Rectal smooth muscle tissue (tissue), 1 donor: ENCODE data around the gene CCDC57.

Experiments used
- H3K27ac ChIP-seq: one replicate; pipeline ENCODE4 v1.7.0; 2013; ENCODE audit warnings: low read depth, low read length, inconsistent platforms
- H3K27me3 ChIP-seq: one replicate; pipeline ENCODE4 v1.7.0; 2013; ENCODE audit warnings: low read length; ENCODE audit not compliant: control insufficient read depth, insufficient read depth
- H3K36me3 ChIP-seq: one replicate; pipeline ENCODE4 v1.7.0; 2013; ENCODE audit warnings: low read length; ENCODE audit not compliant: control insufficient read depth, insufficient read depth
- H3K4me1 ChIP-seq: one replicate; pipeline ENCODE4 v1.7.0; 2013; ENCODE audit warnings: low read length; ENCODE audit not compliant: control insufficient read depth, insufficient read depth
- H3K4me3 ChIP-seq: one replicate; pipeline ENCODE4 v1.7.0; 2013; ENCODE audit warnings: low read length
- H3K9ac ChIP-seq: one replicate; pipeline ENCODE4 v1.7.0; 2013; ENCODE audit warnings: low read length

Gene CCDC57

GRCh38 chr17:82083533-82084359 lies 128.9 kb downstream of the CCDC57 start:
- no peak overlapping the region for H3K4me3 ChIP-seq
- H3K36me3 ChIP-seq = peaks cover 26% of the 10 kb centered on the region
- H3K9ac ChIP-seq = no peak overlapping the region
- no peaks in the 10 kb centered on the region for H3K27me3 ChIP-seq
- H3K27ac ChIP-seq = no peak overlapping the region
- no peaks in the 10 kb centered on the region for H3K4me1 ChIP-seq

- H3K4me3 ChIP-seq = no peak overlapping the region
- H3K4me1 ChIP-seq = no peaks in the 10 kb centered on the region
- no peak overlapping the region for H3K27ac ChIP-seq
- H3K36me3 ChIP-seq = peaks cover 19% of the 10 kb centered on the region
- no peaks in the 10 kb centered on the region for H3K27me3 ChIP-seq
- no peak overlapping the region for H3K9ac ChIP-seq
Measured at GRCh38 chr17:82083009-82083408, 129.6 kb downstream of the CCDC57 start.

GRCh38 chr17:82082456-82082855 lies 130.2 kb downstream of the CCDC57 start:
- no peak overlapping the region for H3K4me3 ChIP-seq
- H3K36me3 ChIP-seq = peaks cover 18% of the 10 kb centered on the region
- H3K27me3 ChIP-seq = no peaks in the 10 kb centered on the region
- no peak overlapping the region for H3K27ac ChIP-seq
- no peak overlapping the region for H3K9ac ChIP-seq
- H3K4me1 ChIP-seq = no peaks in the 10 kb centered on the region

GRCh38 chr17:82081966-82082365 lies 130.7 kb downstream of the CCDC57 start:
- H3K4me3 ChIP-seq = no peak overlapping the region
- H3K36me3 ChIP-seq = peaks cover 15% of the 10 kb centered on the region
- H3K9ac ChIP-seq = no peak overlapping the region
- H3K4me1 ChIP-seq = no peaks in the 10 kb centered on the region
- no peak overlapping the region for H3K27ac ChIP-seq
- H3K27me3 ChIP-seq = no peaks in the 10 kb centered on the region

GRCh38 chr17:82081546-82081945 lies 131.1 kb downstream of the CCDC57 start:
- Histone ChIP-seq H3K36me3 (peaks cover 15% of the 10 kb centered on the region), H3K27ac (no peak overlapping the region), H3K4me3 (no peak overlapping the region)

GRCh38 chr17:82080789-82081464 lies 131.7 kb downstream of the CCDC57 start:
- Histone ChIP-seq H3K4me1 (no peaks in the 10 kb centered on the region), H3K4me3 (no peak overlapping the region), H3K36me3 (peaks cover 15% of the 10 kb centered on the region), H3K27ac (no peak overlapping the region), H3K27me3 (no peaks in the 10 kb centered on the region), H3K9ac (no peak overlapping the region)

More at GRCh38 chr17:82081546-82081945, 131.1 kb downstream of the CCDC57 start:
- Histone ChIP-seq H3K27me3 (no peaks in the 10 kb centered on the region), H3K9ac (no peak overlapping the region), H3K4me1 (no peaks in the 10 kb centered on the region)

- Histone ChIP-seq H3K27ac (no peak overlapping the region), H3K9ac (no peak overlapping the region), H3K4me1 (no peaks in the 10 kb centered on the region), H3K27me3 (no peaks in the 10 kb centered on the region), H3K36me3 (peaks cover 14% of the 10 kb centered on the region), H3K4me3 (no peak overlapping the region)
Measured at GRCh38 chr17:82080048-82080788, 132.4 kb downstream of the CCDC57 start.

GRCh38 chr17:82079001-82079677 lies 133.5 kb downstream of the CCDC57 start:
- Histone ChIP-seq H3K27me3 (no peaks in the 10 kb centered on the region), H3K4me1 (no peaks in the 10 kb centered on the region), H3K4me3 (no peak overlapping the region), H3K9ac (no peak overlapping the region), H3K36me3 (peaks cover 10% of the 10 kb centered on the region), H3K27ac (no peak overlapping the region)

GRCh38 chr17:82078433-82078832 lies 134.2 kb downstream of the CCDC57 start:
- peaks cover 7% of the 10 kb centered on the region for H3K36me3 ChIP-seq
- H3K27ac ChIP-seq = no peak overlapping the region

GRCh38 chr17:82077617-82078358 lies 134.9 kb downstream of the CCDC57 start:
- H3K36me3 ChIP-seq = peaks cover 7% of the 10 kb centered on the region
- no peaks in the 10 kb centered on the region for H3K4me1 ChIP-seq
- no peaks in the 10 kb centered on the region for H3K27me3 ChIP-seq
- no peak overlapping the region for H3K27ac ChIP-seq
- H3K9ac ChIP-seq = no peak overlapping the region
- no peak overlapping the region for H3K4me3 ChIP-seq

More at GRCh38 chr17:82078433-82078832, 134.2 kb downstream of the CCDC57 start:
- H3K4me3 ChIP-seq = no peak overlapping the region
- H3K27me3 ChIP-seq = no peaks in the 10 kb centered on the region
- no peak overlapping the region for H3K9ac ChIP-seq
- no peaks in the 10 kb centered on the region for H3K4me1 ChIP-seq

GRCh38 chr17:82076785-82077591 lies 135.7 kb downstream of the CCDC57 start:
- H3K27ac ChIP-seq = no peak overlapping the region
- no peak overlapping the region for H3K9ac ChIP-seq
- no peak overlapping the region for H3K4me3 ChIP-seq
- H3K27me3 ChIP-seq = no peaks in the 10 kb centered on the region
- H3K4me1 ChIP-seq = no peaks in the 10 kb centered on the region
- H3K36me3 ChIP-seq = peaks cover 7% of the 10 kb centered on the region
